H1 (cell line): Measurements from ENCODE around the gene DYNLT2B. TPM values are rescaled to one million over a fixed set of nuclear protein-coding genes. Genes with fewer than 3 reads are reported as not detected.

Experiments used
- CTCF ChIA-PET: fragments of 300-600 bp; sonication (Branson Sonifier 250); formaldehyde crosslinking; loops from one replicate; lab custom pipeline; 2021; ENCODE audit not compliant: partially characterized antibody; lab: Charles Lee
- POLR2A ChIA-PET: fragments of 300-600 bp; sonication (Branson Sonifier 250); formaldehyde crosslinking; loops from one replicate; lab custom pipeline; 2021; ENCODE audit warnings: inconsistent platforms; ENCODE audit not compliant: partially characterized antibody; lab: Charles Lee
- DNase-seq, 2 experiments: peaks; one replicate each; pipeline versions ENCODE4 v3.0.0 to v3.0.0-alpha.2; 2010 to 2022; ENCODE audit warnings: low spot score in 2 of 2, low read depth in 1 of 2, mixed read lengths in 1 of 2
- FAIRE-seq: peaks from 2 replicates; lab custom pipeline; 2011; peaks lifted over from hg19 to GRCh38; lab: Jason Lieb, UNC
- H2AFZ ChIP-seq: 2 replicates; pipeline ENCODE4 v1.8.1; 2012; ENCODE audit warnings: low read length, inconsistent platforms
- H2AK5ac ChIP-seq: 2 replicates; pipeline ENCODE4 v1.6.1; 2013; ENCODE audit warnings: low read depth, low read length
- H2BK120ac ChIP-seq: replicated peaks from 2 replicates; pipeline ENCODE3; 2013; ENCODE audit warnings: low read depth, low read length, inconsistent platforms
- H2BK12ac ChIP-seq: 2 replicates; pipeline ENCODE4 v1.6.1; 2013; ENCODE audit warnings: low read depth, low read length
- H2BK15ac ChIP-seq: 2 replicates; pipeline ENCODE4 v1.6.1; 2013; ENCODE audit warnings: low read length
- H2BK20ac ChIP-seq: 2 replicates; pipeline ENCODE4 v1.6.1; 2013; ENCODE audit warnings: low read length
- H2BK5ac ChIP-seq: 2 replicates; pipeline ENCODE4 v1.6.1; 2013; ENCODE audit warnings: low read depth, low read length
- H3K14ac ChIP-seq: 2 replicates; pipeline ENCODE4 v1.6.1; 2013; ENCODE audit warnings: inconsistent platforms; ENCODE audit not compliant: insufficient read length
- H3K18ac ChIP-seq: 2 replicates; pipeline ENCODE4 v1.6.1; 2013; ENCODE audit warnings: low read length; ENCODE audit errors: extremely low read depth
- H3K23ac ChIP-seq: 2 replicates; pipeline ENCODE4 v1.6.1; 2013; ENCODE audit warnings: inconsistent platforms; ENCODE audit not compliant: insufficient read length
- H3K23me2 ChIP-seq: 2 replicates; pipeline ENCODE4 v1.6.1; 2013; ENCODE audit warnings: low read depth, low read length
- H3K27ac ChIP-seq: 2 replicates; pipeline ENCODE4 v1.6.1; 2011; ENCODE audit warnings: low read depth, low read length, inconsistent platforms
- H3K27me3 ChIP-seq, 4 experiments: replicated peaks in 1 of 4; 1 replicate in 1 of 4; 2 replicates in 3 of 4; pipeline versions ENCODE4 v1.6.1 to v1.8.1; 2011 to 2013; ENCODE audit warnings: low read length in 3 of 4, mild to moderate bottlenecking in 3 of 4, inconsistent platforms in 2 of 4, mixed read lengths in 2 of 4, moderate library complexity in 1 of 4; ENCODE audit not compliant: control insufficient read depth in 3 of 4, insufficient read depth in 3 of 4; ENCODE audit errors: extremely low read depth in 1 of 4
- H3K36me3 ChIP-seq, 4 experiments: 2 replicates each; pipeline versions ENCODE4 v1.6.1 to v1.8.1; 2011 to 2013; ENCODE audit warnings: mild to moderate bottlenecking in 4 of 4, low read length in 3 of 4, moderate library complexity in 2 of 4, control low read depth in 1 of 4, inconsistent platforms in 1 of 4; ENCODE audit not compliant: insufficient read depth in 4 of 4, control insufficient read depth in 2 of 4
- H3K4ac ChIP-seq: replicated peaks from 2 replicates; pipeline ENCODE3; 2013; ENCODE audit warnings: low read length, low read depth, mixed read lengths, inconsistent platforms; ENCODE audit not compliant: insufficient read length
- H3K4me1 ChIP-seq, 4 experiments: replicated peaks in 1 of 4; 1 replicate in 1 of 4; 2 replicates in 3 of 4; pipeline versions ENCODE4 v1.6.1 to v1.8.1; 2011 to 2013; ENCODE audit warnings: low read length in 3 of 4, inconsistent platforms in 2 of 4, mixed read lengths in 1 of 4; ENCODE audit not compliant: insufficient read depth in 4 of 4, control insufficient read depth in 3 of 4
- H3K4me2 ChIP-seq, 2 experiments: 2 replicates each; pipeline versions ENCODE4 v1.6.1 to v1.8.1; 2011 to 2013; ENCODE audit warnings: low read depth in 2 of 2, low read length in 2 of 2, control low read depth in 1 of 2, inconsistent platforms in 1 of 2, mild to moderate bottlenecking in 1 of 2; ENCODE audit not compliant: insufficient read depth in 1 of 2
- H3K4me3 ChIP-seq, 4 experiments: fragments of 200-600, 300-600 bp in 1 of 4; sonication (generic), shearing (Covaris generic), sonication (Bioruptor Twin) in 1 of 4; 2 replicates each; pipeline versions ENCODE4 v1.5.1 to v1.8.1; 2011 to 2016; ENCODE audit warnings: low read length in 4 of 4, low read depth in 3 of 4, control low read depth in 2 of 4, inconsistent platforms in 2 of 4, mild to moderate bottlenecking in 2 of 4, mixed read lengths in 1 of 4, moderate library complexity in 1 of 4; ENCODE audit not compliant: insufficient read depth in 2 of 4; ENCODE audit errors: extremely low read depth in 1 of 4
- H3K56ac ChIP-seq: replicated peaks from 2 replicates; pipeline ENCODE3; 2013; ENCODE audit warnings: low read depth, mild to moderate bottlenecking, mixed read lengths, low read length, inconsistent platforms; ENCODE audit not compliant: insufficient read length
- H3K79me1 ChIP-seq: 2 replicates; pipeline ENCODE4 v1.6.1; 2013; ENCODE audit warnings: low read depth, low read length, control low read depth
- H3K79me2 ChIP-seq, 2 experiments: 2 replicates each; pipeline versions ENCODE4 v1.6.1 to v1.8.1; 2012 to 2013; ENCODE audit warnings: low read length in 2 of 2, mild to moderate bottlenecking in 2 of 2, inconsistent platforms in 1 of 2; ENCODE audit not compliant: insufficient read depth in 2 of 2, control insufficient read depth in 1 of 2
- H3K9ac ChIP-seq, 4 experiments: replicated peaks in 1 of 4; 1 replicate in 1 of 4; 2 replicates in 3 of 4; pipeline versions ENCODE4 v1.6.1 to v1.8.1; 2011 to 2013; ENCODE audit warnings: low read depth in 3 of 4, low read length in 3 of 4, control low read depth in 2 of 4, mild to moderate bottlenecking in 2 of 4, moderate library complexity in 2 of 4, inconsistent platforms in 1 of 4; ENCODE audit errors: extremely low read depth in 1 of 4
- H3K9me3 ChIP-seq, 2 experiments: 2 replicates each; pipeline versions ENCODE4 v1.6.1 to v1.8.1; 2012 to 2013; ENCODE audit warnings: mild to moderate bottlenecking in 2 of 2, moderate library complexity in 2 of 2, control low read depth in 1 of 2, inconsistent platforms in 1 of 2, low read depth in 1 of 2, low read length in 1 of 2, mixed read lengths in 1 of 2; ENCODE audit not compliant: insufficient read depth in 2 of 2
- H4K20me1 ChIP-seq, 2 experiments: replicated peaks in 1 of 2; 2 replicates each; pipeline versions ENCODE3 to v1.8.1; 2011 to 2013; ENCODE audit warnings: inconsistent platforms in 2 of 2, low read length in 2 of 2, mild to moderate bottlenecking in 1 of 2; ENCODE audit not compliant: insufficient read depth in 2 of 2, control insufficient read depth in 1 of 2
- H4K5ac ChIP-seq: 2 replicates; pipeline ENCODE4 v1.6.1; 2013; ENCODE audit warnings: low read length, low read depth, mixed read lengths, inconsistent platforms; ENCODE audit not compliant: insufficient read length
- H4K8ac ChIP-seq: 2 replicates; pipeline ENCODE4 v1.8.0; 2013; ENCODE audit warnings: mild to moderate bottlenecking, moderate library complexity, low read length, inconsistent platforms; ENCODE audit not compliant: insufficient read depth; ENCODE audit errors: extremely low read depth
- H4K91ac ChIP-seq: replicated peaks from 2 replicates; pipeline ENCODE3; 2013; ENCODE audit warnings: low read length, mixed read lengths, inconsistent platforms; ENCODE audit not compliant: insufficient read length
- BACH1 ChIP-seq: IDR thresholded peaks from 2 replicates; pipeline ENCODE4 v1.6.1; 2012; ENCODE audit warnings: low read length, improper control_type of control experiment
- BRCA1 ChIP-seq: IDR thresholded peaks from 2 replicates; pipeline ENCODE4 v1.6.1; 2012; ENCODE audit warnings: low read depth, low read length, improper control_type of control experiment
- CBX8 ChIP-seq: fragments of 300-800, 300-1000 bp; sonication (generic); IDR thresholded peaks from 2 replicates; pipeline ENCODE4 v1.7.1; 2016; ENCODE audit warnings: low read depth, low read length, borderline replicate concordance
- CREB1 ChIP-seq: IDR thresholded peaks from 2 replicates; pipeline ENCODE4 v1.6.1; 2012; ENCODE audit warnings: inconsistent platforms
- EGR1 ChIP-seq: IDR thresholded peaks from 2 replicates; pipeline ENCODE4 v1.6.1; 2011; ENCODE audit warnings: low read depth, low read length, borderline replicate concordance
- SP2 ChIP-seq: IDR thresholded peaks from 2 replicates; pipeline ENCODE4 v1.6.1; 2012; ENCODE audit warnings: mild to moderate bottlenecking, low read length, inconsistent platforms
- YY1 ChIP-seq: IDR thresholded peaks from 2 replicates; pipeline ENCODE4 v1.6.1; 2011; ENCODE audit warnings: low read depth, mild to moderate bottlenecking, low read length
- WGBS, 2 experiments: shearing (Covaris generic) in 1 of 2; methylation state at CpG; one replicate each; pipeline versions ENCODE4 v1.1.6 to v1.1.7; 2013 to 2015; ENCODE audit warnings: low lambda C conversion rate in 2 of 2, mixed read lengths in 2 of 2, inconsistent platforms in 1 of 2, low coverage in 1 of 2, missing lambda C conversion rate in 1 of 2; ENCODE audit not compliant: insufficient replicate concordance in 2 of 2, insufficient coverage in 1 of 2, insufficient read length in 1 of 2; ENCODE audit errors: extremely low coverage in 1 of 2, missing lambda C conversion rate in 1 of 2; 5-methylcytosine and 5-hydroxymethylcytosine counted together
- polyA plus RNA-seq, 7 experiments: library from polyadenylated mRNA; depleted of rRNA in 3 of 7; stranded (reverse) in 5 of 7; unstranded in 2 of 7; fragments of >200 nt in 5 of 7; fragments of 200-250 nt in 2 of 7; gene quantifications; 1 replicate in 5 of 7; 2 replicates in 1 of 7; 4 replicates in 1 of 7; pipeline versions ENCODE4 v1.2.1 to v1.2.3, GENCODE V29; 2011 to 2013; ENCODE audit warnings: missing spikeins in 2 of 7, mixed read lengths in 2 of 7
- total RNA-seq: library from RNA; stranded (reverse); fragmentation: NEBNext Ultra II Directional; extraction: Animal tissue kit (Norgen Biotek cat#: 25700); gene quantifications from 2 replicates; pipeline ENCODE4 v1.2.1, GENCODE V29; 2021

The DYNLT2B gene
- total and polyA plus RNA-seq, 2 of the 8 experiments (the other 6 are each of a cell fraction or from before 2014, with no cell fraction given), result 10.9 to 22.2 TPM

DNA sequence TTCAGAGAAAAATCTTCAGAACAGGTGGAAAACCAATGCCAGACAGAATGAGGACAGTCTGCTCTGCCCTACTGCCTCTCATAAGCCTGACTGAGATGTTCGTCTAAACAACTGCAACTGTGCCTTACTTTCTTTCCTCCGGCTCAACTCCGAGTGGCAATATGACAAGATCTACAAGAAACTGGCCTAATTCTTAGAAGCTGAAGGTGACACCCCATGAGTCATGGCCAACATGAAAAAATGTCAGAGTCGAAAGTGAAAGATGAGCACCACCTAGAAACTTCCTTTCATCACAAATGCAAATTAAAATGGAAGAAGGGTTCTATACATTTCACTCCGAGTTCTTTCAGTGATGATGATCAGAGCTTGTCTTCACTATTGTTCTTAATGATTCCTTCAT is 43.5 kb downstream of the DYNLT2B start:
- Histone ChIP-seq H4K8ac (no peak overlapping the region), H2BK12ac (no peak overlapping the region), H4K91ac (no peak overlapping the region), H3K79me1 (no peaks in the 10 kb centered on the region; the same call in 1 of the 2 replicates), H2AFZ (no peak overlapping the region), H3K23me2 (no peaks in the 10 kb centered on the region), H3K9me3 (no peaks in the 10 kb centered on the region), H3K4ac (no peak overlapping the region), H2BK5ac (no peak overlapping the region), H3K27me3 (no peaks in the 10 kb centered on the region), H3K4me3 (no peak overlapping the region), H3K4me1 (peaks cover 7 to 16% (median 14%) of the 10 kb centered on the region in 4 experiments), H3K4me2 (no peak overlapping the region), H2BK15ac (no peak overlapping the region), H3K36me3 (no peaks in the 10 kb centered on the region; a peak in 1 of 8 replicates), H4K5ac (no peak overlapping the region), H2BK120ac (no peak overlapping the region), H3K27ac (no peak overlapping the region), H3K14ac (no peak overlapping the region), H2BK20ac (no peak overlapping the region), H3K79me2 (peaks cover 0 to 17% of the 10 kb centered on the region in 2 experiments; a peak in 3 of 4 replicates), H4K20me1 (peaks cover 0 to 2% of the 10 kb centered on the region in 2 experiments), H3K18ac (no peak overlapping the region), H3K56ac (no peak overlapping the region), H3K9ac (no peak overlapping the region), H2AK5ac (no peak overlapping the region), H3K23ac (no peak overlapping the region)
- TF ChIP-seq BACH1 (no peak), CREB1 (no peak), SP2 (no peak), EGR1 (no peak), CBX8 (no peak), BRCA1 (no peak), YY1 (no peak)
- 88% methylated on average over 5 of the region's 5 CpGs; no CpG with 5 or more reads in 1 of the 2 experiments for WGBS, 2 experiments
- DNase-seq (no peak), FAIRE-seq (no peak)
- ChIA-PET CTCF (interaction anchor here (1.7 kb wide), 1 partner anchor 49 kb away, joined by 4 read pairs; no protein-coding TSS in a partner anchor), POLR2A (no interaction called here)
